GM21423 (cell line): Measurements from ENCODE around the gene RNU1-3.
"Not testable (repeated sequence)": the region's sequence is repeated elsewhere in the genome, so short reads cannot be mapped to it uniquely, and the experiment has no call there.

Source experiments
- ATAC-seq: cut with Tn5 transposase; IDR thresholded peaks from one replicate; pipeline ENCODE4 v1.9.1; 2021; ENCODE audit warnings: mild to moderate bottlenecking, moderate library complexity; ENCODE audit not compliant: unreplicated experiment

The RNU1-3 gene

GRCh38 chr1:16641159-16641975 is 25.4 kb downstream of the RNU1-3 start:
- not testable (repeated sequence) for ATAC-seq

GRCh38 chr1:16639091-16640031 is 27.4 kb downstream of the RNU1-3 start:
- ATAC-seq, result not testable (repeated sequence)

GRCh38 chr1:16637941-16638778 is 28.6 kb downstream of the RNU1-3 start:
- not testable (repeated sequence) for ATAC-seq

GRCh38 chr1:16636551-16637195 is 30.1 kb downstream of the RNU1-3 start:
- not testable (repeated sequence) for ATAC-seq

- ATAC-seq, result not testable (repeated sequence)
These were observed 30.8 kb downstream of the RNU1-3 start for GRCh38 chr1:16635959-16636358.

GRCh38 chr1:16633540-16634282 is 33.0 kb downstream of the RNU1-3 start:
- ATAC-seq, result not testable (repeated sequence)

DNA sequence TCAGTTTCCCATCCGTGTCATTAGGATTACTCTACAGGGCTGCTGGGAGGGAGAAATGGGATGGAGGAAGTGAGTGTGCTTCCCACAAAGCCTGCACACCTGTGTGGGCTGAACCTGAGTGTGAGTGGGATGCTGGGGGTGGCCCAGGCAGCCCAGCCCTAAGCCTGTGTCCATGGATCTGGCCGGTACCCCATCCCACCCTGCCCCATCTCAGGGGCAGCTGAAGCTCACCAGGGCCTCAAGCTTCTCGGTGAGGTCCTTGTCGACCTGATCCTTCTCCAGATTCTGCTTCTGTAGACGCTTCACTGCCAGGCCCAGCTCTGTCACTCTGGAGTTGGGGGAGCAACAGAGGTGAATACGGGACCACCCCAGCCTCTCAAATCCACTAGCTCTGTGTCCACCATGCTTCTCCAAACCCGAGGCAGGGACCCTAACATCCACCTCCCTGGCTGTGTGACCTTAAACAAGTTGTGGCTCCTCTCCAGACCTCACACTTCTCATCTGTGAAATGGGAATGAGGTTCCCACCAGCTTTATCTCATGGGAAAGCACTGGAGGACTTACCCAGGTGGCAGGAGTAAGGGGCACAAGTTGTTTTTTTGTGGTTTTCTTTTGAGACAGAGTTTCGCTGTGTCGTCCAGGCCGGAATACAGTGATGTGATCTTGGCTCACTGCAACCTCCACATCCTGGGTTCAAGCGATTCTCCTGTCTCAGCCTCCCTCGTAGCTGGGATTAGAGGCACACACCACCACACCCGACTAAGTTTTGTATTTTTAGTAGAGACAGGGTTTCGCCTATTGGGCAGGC is 34.5 kb downstream of the RNU1-3 start:
- ATAC-seq, result not testable (repeated sequence)

- ATAC-seq, result no peak
These were observed 35.3 kb downstream of the RNU1-3 start for GRCh38 chr1:16631248-16632043.

DNA sequence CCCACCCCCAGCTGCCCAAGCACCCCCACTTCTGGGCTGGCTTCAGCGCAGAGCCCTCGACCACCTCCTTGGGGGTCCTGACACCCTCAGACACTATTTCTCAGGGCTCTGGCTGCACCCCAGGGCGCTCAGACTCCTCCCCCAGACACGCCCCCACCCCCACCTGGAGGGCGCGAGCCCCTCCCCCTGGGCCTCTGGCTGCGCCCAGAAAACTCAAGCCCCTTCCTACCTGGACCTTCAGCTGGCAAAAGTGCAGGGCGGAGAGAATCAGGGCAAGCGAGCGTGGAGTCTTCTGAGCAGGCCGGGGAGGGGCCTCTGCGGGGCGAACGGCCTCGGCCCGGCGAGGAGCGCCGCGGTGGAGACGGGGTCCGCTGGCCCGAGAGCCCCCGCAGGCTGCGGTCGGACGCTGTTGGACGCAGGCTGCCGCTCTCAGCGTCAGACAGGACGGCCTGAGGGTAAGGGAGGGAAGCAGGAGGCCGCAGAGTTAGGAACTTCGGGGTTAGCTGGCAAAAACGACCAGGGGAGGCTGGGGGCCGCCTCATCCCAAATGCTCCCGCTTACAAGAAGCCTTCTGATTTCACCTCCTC is 36.0 kb downstream of the RNU1-3 start:
- no peak for ATAC-seq

DNA sequence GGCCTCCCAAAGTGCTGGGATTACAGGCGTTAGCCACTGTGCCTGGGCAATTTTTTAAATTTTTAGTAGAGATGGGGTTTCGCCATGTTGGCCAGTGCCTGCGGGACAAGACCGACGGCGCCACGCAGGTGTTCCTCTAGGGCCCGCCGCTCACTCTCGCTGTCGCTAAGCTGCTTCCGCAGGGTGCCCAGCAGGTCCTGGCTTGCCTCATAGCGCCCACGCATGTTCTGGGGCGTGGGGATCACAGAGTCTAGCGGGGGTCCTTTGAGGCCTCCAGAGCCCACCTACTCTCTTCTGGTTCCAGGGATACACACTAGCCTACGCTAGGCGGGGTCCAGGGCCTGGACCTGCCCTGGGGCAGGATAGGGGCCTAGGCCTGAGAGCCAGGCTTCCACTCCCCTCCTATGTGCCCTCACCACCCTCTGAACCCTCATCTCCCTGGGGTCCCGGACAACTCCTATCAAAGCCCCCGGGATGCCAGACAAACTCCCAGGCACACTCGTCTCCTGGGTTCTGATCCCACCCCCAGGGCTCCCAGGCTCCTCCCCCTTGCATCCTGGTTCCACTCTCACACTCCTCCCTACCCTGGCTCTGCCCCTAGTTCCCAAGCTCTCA is 36.7 kb downstream of the RNU1-3 start:
- not testable (repeated sequence) for ATAC-seq

- ATAC-seq, result no peak
These were observed 38.2 kb downstream of the RNU1-3 start for GRCh38 chr1:16628361-16629111.

DNA sequence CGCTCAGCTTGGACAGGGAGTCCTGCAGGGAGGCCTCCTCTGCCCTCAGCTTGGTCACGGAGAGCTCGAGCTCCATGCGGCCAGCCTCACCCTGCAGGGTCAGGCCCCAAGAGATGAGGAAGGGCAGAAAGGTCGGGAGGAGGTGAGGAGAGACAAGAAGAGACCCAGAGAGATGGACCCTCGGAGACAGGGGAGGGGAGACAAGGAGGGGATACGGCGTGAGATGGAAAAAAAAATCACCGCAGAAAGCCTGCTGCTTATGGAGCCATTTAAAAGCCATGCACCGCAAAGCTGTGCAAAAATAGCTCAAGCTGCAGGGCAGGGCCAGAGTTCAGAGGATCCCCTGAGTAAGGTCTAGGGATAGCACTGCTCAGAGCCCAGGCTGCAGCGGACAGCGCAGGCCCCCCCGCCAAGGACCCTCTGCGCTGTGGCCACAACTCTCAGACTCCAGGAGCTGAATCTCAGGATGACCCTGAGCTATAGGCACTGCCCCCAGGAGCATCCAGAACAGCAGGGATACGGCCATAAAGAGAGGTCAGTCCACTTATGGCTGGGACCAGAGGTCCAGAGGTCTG is 40.3 kb downstream of the RNU1-3 start:
- ATAC-seq, result not testable (repeated sequence)

DNA sequence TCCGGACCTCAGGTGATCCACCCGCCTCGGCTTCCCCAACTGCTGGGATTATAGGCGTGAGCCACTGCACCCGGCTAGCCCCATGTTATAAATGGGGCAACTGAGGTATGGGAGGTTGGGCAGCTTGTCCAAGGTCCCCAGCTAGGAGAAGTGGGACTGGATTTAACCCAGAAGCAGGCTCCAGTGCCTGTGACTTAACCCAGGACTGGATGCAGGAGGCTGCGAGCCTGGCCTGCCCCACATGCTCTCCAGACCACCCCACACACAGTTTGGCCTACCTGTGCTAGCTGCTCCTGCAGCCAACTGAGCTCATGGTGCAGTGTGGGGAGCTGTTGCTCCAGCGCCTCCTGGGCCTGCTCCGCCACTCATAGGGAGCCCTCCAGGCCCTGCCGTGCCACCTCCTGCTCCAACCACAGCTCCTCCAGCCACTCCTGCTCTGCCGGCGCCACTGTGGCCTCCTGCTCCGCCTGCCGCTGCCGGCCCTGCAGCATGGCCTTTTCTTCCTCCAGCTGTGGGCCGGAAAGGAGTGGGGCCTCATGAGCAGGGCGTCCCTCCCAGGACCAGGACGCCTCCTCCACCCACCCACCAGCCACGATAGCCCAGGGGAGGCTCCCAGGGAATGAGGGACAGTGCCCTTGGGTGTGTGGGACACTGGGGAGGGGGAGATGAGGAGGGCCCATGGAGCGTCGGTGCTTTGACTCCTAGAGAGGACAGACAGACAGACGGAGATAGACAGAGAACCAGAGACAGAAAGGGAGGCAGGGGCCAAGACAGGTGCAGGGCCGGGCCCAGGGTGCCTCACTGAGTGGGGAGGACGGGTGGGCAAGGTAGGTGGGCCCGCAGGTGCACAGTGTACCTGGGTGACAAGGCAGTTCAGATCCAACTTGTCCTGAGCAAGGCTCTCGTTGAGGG is 41.0 kb downstream of the RNU1-3 start:
- no peak for ATAC-seq

- not testable (repeated sequence) for ATAC-seq
These were observed 42.7 kb downstream of the RNU1-3 start for GRCh38 chr1:16623812-16624719.
